Sciatic nerve (tissue), 2 donors: Measurements from ENCODE around the gene DNAH1. TPM values are rescaled to one million over a fixed set of nuclear protein-coding genes. Genes with fewer than 3 reads are reported as not detected.

Source experiments
- ATAC-seq: fragments of 200-7000 bp; cut with Tn5 transposase; one replicate; pipeline ENCODE4 v1.9.1; 2020; ENCODE audit warnings: mild to moderate bottlenecking, moderate library complexity
- DNase-seq: peaks from one replicate; pipeline ENCODE4 v3.0.0-alpha.2; 2020; ENCODE audit warnings: low spot score
- intact Hi-C: fragments of 100-400 bp; cut with DNase I; formaldehyde crosslinking; loops from one replicate; pipeline ENCODE4 v1.14.2; 2022
- total RNA-seq: library from RNA; stranded (reverse); fragmentation: NEBNext Ultra II Directional; extraction: Animal tissue kit (Norgen Biotek cat#: 25700); gene quantifications from one replicate; pipeline ENCODE4 v1.2.1, GENCODE V29; 2021
- donor health status: DM: no; HTN: no; CAD: no.
- donor health status: DM: no; HTN: no; CAD: no.

DNAH1 gene
- total RNA-seq, 1 donor from 2014 or later = 20.1 TPM

DNA sequence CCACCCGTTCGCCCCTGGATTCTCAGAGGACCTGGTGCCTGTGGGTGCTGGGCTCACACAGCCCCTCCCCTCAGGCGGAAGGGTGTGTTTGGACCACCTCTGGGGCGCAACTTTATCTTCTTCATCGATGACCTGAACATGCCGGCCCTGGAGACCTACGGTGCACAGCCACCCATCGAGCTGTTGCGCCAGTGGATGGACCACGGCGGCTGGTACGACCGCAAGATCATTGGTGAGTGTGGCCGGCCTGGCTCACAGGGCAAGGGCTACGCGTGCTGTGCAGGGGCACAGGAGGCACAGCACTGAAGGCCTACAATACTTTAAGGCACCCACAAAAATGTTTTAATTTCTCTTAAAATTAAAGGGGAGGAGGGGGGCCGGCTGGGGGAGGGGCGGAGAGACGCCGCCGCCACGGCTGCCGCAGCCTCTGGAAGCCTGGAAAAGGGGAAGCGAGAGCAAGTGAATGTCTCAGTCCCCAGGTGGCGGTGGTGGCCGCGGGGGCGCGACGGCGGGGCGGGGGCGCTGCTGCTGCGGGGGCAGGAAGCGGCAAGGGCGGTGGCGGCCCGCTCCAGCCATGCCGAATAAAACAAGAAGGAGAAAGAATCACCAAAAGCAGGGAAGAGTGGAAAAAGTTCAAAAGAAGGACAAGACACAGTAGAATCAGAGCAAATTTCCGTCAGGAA is 56.8 kb downstream of the DNAH1 start:
- ATAC-seq = peak; percentile 31
- intact Hi-C loops = no loop called here
- peak; percentile 71 for DNase-seq

DNA sequence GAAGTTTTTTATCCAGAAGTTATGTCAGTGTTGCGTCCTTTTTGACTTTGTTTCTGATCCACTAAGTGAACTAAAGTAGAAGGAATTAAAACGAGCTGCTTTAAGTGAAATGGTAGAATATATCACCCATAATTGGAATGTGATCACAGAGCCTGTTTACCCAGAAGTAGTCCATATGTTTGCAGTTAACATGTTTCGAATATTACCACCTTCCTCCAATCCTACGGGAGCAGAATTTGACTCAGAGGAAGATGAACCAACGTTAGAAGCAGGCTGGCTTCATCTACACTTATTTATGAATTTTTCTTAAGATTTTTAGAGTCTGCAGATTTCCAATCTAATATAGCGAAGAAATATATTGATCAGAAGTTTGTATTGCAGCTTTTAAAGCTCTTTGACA is 57.6 kb downstream of the DNAH1 start:
- no peak for ATAC-seq

GRCh38 chr3:52374173-52374572 is 58.1 kb downstream of the DNAH1 start:
- DNase-seq (no peak), ATAC-seq (no peak)
- intact Hi-C loops = no loop called here

More for the DNA sequence above, 57.6 kb downstream of the DNAH1 start:
- intact Hi-C loops = no loop called here
- no peak for DNase-seq

DNA sequence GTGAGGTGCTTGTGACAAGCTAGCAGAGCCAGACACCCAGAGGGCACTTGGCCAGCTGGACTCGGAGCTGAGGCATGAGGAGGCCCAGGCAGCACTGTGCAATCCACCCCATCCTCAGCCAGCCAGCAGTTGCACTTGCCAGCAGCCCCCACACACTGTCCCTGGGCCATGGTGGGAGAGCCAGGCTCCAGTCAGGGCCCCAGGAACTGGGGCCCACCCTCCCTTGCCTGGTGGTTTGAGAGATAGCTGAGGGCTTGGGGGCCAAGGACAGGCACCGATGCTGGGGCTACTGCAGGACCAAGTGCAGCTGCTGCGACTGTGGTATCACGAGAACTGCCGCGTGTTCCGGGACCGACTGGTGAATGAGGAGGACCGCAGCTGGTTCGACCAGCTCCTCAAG is 63.5 kb downstream of the DNAH1 start:
- ATAC-seq (no peak), DNase-seq (no peak)
- intact Hi-C loops = no loop called here

- no peak for DNase-seq
- intact Hi-C loops = no loop called here
- no peak for ATAC-seq
Measured at GRCh38 chr3:52380023-52380422, 63.9 kb downstream of the DNAH1 start.

GRCh38 chr3:52381623-52382022 is 65.5 kb downstream of the DNAH1 start:
- no peak for DNase-seq
- intact Hi-C loops = no loop called here
- ATAC-seq = no peak

GRCh38 chr3:52383446-52383845 is 67.3 kb downstream of the DNAH1 start:
- DNase-seq = no peak
- no peak for ATAC-seq
- intact Hi-C loops = no loop called here

DNA sequence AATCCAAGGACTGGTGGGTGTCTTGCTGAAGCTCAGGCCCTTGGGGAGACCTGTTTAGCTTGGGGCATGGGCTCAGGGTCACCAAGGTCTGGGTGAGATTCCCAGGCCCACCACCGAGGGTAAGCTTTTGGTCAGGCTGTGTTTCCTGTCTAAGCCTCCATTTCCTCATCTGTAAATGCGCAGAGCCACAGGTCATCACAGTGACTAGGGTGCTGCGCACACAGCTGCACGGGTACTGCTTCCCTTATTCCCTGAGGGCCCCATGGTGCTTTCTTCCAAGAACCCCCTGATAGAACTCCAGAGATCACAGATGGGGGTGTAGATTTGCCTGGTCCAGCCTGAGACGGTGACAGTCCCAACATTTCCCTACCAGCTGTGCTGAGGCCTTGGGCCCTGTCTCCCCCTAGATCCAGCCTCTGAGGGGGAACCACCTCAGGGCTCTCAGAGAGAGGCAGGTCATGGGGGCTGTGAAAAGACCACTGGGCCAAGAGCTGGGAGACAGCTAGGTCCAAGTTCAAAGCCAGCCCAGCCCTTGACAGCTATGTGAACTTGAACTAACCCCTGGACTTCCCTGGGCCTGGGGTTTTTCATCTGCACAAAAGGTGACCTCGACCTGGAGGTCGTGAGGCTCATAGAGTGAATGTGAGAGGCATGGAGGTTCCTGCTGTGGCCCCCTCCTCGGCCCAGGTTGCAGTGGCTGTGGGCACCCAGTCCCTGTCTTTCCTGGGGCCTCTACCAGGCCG is 68.1 kb downstream of the DNAH1 start:
- intact Hi-C loops = no loop called here
- no peak for ATAC-seq
- no peak for DNase-seq

DNA sequence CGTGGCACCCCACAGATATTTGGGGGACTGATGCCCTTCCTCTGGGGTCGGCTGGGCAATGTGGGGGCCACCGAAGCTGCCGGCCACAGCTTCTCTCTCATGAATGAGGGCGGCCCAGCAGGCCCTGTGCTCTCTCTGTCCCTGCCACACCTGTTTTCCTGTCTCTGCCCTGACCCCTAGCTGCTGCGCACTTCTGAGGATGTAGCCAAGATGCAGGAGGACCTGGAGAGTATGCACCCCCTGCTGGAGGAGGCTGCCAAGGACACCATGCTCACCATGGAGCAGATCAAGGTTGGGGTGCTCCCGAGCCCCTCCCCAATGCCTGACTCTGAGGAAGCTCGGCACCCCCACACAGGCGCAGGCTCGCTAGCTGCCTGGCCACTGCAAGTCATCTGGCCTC is 69.0 kb downstream of the DNAH1 start:
- intact Hi-C loops = no loop called here
- no peak for ATAC-seq
- DNase-seq = no peak

GRCh38 chr3:52387481-52387880 is 71.4 kb downstream of the DNAH1 start:
- DNase-seq = no peak
- intact Hi-C loops = no loop called here
- ATAC-seq = no peak

GRCh38 chr3:52388348-52388821 is 72.3 kb downstream of the DNAH1 start:
- intact Hi-C loops = no loop called here
- DNase-seq (no peak), ATAC-seq (no peak)

DNA sequence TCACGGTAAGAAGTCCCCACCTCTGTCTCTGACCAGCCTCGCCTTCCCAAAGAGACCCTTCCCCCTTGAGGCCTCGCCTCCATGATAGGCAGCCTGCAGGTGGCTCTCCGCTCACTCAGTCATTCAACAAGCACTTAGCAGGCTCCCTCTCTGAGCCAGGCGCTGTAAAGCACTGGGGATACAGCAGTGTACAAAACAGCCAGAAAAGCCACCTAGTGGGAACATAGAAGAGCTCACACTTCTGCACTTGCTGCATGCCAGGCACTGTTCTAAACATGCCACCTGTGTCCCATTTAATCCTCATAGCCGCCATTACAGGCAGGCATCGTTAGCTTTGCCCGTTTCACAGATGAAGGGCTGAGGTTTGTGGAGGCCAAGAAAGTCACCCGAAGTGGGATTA is 72.8 kb downstream of the DNAH1 start:
- DNase-seq (no peak), ATAC-seq (no peak)
- intact Hi-C loops = no loop called here

DNA sequence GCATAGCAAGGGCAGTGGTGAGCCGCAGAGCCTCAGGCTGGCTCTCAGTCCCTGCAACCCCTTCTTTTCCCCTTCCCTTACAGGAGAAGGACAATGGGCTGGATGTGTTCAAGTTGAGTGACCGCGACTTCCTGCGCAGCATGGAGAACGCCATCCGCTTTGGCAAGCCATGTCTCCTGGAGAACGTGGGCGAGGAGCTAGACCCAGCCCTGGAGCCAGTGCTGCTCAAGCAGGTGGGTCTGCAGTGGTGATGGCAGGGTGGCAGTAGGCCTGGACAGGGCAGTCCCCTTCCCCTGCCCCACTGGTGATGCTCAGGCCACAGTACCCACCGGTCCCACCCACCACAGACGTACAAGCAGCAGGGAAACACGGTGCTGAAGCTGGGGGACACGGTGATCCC is 75.0 kb downstream of the DNAH1 start:
- intact Hi-C loops = no loop called here
- no peak for ATAC-seq
- no peak for DNase-seq

- intact Hi-C loops = no loop called here
- ATAC-seq = no peak
- no peak for DNase-seq
Measured at GRCh38 chr3:52392216-52392930, 76.3 kb downstream of the DNAH1 start.

DNA sequence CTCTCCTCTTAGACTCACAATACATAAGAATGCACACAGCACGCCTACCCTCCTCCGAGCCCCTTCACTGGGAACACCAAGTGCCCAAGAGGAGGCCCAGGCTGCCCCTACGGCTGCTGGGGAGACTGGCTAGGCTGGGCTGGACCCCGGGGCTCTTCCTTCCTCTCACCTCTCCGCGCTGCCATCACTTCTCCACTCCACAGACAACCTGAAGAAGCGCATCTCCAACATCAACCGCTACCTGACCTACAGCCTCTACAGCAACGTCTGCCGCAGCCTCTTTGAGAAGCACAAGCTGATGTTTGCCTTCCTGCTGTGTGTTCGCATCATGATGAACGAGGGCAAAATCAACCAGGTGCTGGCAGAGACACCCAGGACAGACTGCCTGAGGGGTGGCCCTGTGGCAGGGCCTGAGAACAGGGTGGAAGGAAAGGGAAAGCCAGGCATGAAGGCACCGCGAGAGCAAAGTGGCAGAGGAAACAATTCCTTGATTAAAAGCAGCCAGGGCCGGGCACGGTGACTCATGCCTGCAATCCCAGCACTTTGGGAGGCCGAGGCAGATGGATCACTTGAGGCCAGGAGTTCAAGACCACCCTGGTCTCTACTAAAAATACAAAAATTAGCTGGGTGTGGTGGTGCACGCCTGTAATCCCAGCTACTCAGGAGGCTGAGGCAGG is 77.2 kb downstream of the DNAH1 start:
- no peak for ATAC-seq
- no peak for DNase-seq
- intact Hi-C loops = no loop called here

DNA sequence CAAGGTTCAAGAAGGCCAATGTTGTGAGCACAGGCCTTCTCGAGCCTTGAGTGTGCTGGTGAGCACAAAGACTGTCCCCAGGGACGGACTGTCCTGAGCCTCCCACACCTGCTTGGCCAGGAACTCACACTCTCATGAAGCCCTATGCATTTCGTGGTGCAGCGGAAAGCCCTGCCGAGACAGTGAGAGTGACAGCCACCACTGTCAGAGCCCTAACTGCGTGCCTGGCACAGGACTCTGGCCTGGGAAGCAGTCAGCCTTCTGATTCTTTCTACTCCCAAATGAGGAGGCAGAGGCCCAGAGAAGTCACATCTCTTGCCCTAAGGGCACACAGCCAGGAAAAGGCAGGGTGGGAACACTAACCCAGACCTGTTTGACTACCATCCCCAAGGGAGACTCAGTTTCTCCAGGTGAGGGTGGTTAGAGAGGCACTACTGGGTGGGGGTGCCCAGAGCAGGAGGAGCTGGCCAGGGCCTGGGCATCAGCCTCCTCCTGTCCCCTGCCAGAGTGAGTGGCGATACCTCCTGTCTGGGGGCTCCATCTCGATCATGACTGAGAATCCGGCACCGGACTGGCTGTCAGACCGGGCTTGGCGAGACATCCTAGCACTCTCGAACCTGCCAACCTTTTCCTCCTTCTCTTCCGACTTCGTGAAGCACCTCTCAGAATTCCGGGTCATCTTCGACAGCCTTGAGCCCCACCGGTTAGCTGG is 78.0 kb downstream of the DNAH1 start:
- ATAC-seq (no peak), DNase-seq (no peak)
- intact Hi-C loops = no loop called here

DNA sequence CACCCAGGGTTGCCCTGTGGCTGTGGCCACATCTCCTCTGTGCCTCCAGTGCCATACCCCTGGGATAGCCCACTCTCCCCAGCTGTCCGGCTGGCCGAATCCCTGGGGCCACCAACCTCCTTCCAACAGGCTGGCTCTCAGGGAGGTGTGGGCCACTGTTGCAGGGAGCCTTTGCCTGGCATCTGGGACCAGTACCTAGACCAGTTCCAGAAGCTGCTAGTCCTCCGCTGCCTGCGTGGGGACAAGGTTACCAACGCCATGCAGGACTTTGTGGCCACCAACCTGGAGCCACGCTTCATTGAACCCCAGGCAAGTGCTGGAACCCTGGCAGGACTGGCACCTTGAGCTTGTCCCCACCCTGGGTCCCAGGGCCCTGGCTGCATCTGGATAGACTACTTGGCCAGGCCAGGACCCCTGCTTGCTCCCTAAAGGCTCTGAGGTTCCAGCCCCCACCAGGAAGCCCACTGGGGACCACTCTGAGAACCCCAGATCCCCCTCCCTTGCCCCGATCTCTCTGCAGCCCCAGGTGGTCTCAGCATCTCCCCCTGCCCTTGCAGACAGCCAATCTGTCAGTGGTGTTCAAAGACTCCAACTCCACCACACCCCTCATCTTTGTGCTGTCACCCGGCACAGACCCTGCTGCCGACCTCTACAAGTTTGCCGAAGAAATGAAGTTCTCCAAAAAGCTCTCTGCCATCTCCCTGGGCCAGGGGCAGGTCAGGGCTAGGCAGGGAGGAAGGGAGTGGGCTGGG is 78.8 kb downstream of the DNAH1 start:
- intact Hi-C loops = no loop called here
- ATAC-seq = no peak
- DNase-seq = no peak

GRCh38 chr3:52395503-52395865 is 79.4 kb downstream of the DNAH1 start:
- ATAC-seq (no peak), DNase-seq (no peak)
- intact Hi-C loops = no loop called here
